ENCODE results near the gene ZNF835. TPM values are rescaled to one million over a fixed set of nuclear protein-coding genes. Genes with fewer than 3 reads are reported as not detected.
A peak's percentile ranks its signal among the peaks of the same experiment; 100 is the strongest.

The ZNF835 gene
- total RNA-seq, 6 experiments from 2014 or later = 0.15 to 1.3 (median 0.53) TPM

GRCh38 chr19:56617531-56617930 is 54.0 kb downstream of the ZNF835 start:
- TF ChIP-seq CTCF (IDR thresholded peaks at IDR 0.05) (no peak), POLR2A (IDR thresholded peaks at IDR 0.05) (no peak)
- no peaks in the 10 kb centered on the region for H3K27me3 ChIP-seq
- DNase-seq (no peak), ATAC-seq (no peak)
- no peaks in the 10 kb centered on the region for H3K4me1 ChIP-seq
- intact Hi-C loops (cut with DNase I) = no loop called here
- no peak overlapping the region for H3K4me3 ChIP-seq
- H3K9me3 ChIP-seq = peaks cover 0 to 5% (median 0%) of the 10 kb centered on the region in 4 donors
- 93% methylated on average over 6 of the region's 8 CpGs for WGBS (ENCODE audit: insufficient coverage, low coverage, low lambda C conversion rate, missing lambda C conversion rate)
- H3K36me3 ChIP-seq = peaks cover 0 to 8% (median 0%) of the 10 kb centered on the region in 4 donors
- no peak overlapping the region for H3K27ac ChIP-seq

GRCh38 chr19:56613639-56614038 is 57.9 kb downstream of the ZNF835 start:
- Histone ChIP-seq H3K4me3 (no peak overlapping the region), H3K4me1 (no peaks in the 10 kb centered on the region), H3K27me3 (no peaks in the 10 kb centered on the region), H3K9me3 (peaks cover 0 to 6% (median 0%) of the 10 kb centered on the region in 4 donors), H3K27ac (no peak overlapping the region), H3K36me3 (peaks cover 0 to 2% (median 0%) of the 10 kb centered on the region in 4 donors)
- no peak for TF ChIP-seq CTCF (IDR thresholded peaks at IDR 0.05)
- no peak for TF ChIP-seq POLR2A (IDR thresholded peaks at IDR 0.05)
- WGBS (ENCODE audit: insufficient coverage, low coverage, low lambda C conversion rate, missing lambda C conversion rate) = 89% methylated on average over 5 of the region's 5 CpGs
- peak in 2 of 4 donors; percentile 41 to 48 for ATAC-seq
- intact Hi-C loops (cut with DNase I) = no loop called here
- DNase-seq = no peak

- Histone ChIP-seq H3K27me3 (no peaks in the 10 kb centered on the region), H3K27ac (no peak overlapping the region), H3K4me3 (no peak overlapping the region), H3K4me1 (no peaks in the 10 kb centered on the region), H3K36me3 (no peaks in the 10 kb centered on the region), H3K9me3 (peaks cover 0 to 11% (median 0%) of the 10 kb centered on the region in 4 donors)
- no peak for DNase-seq
- WGBS (ENCODE audit: insufficient coverage, low coverage, low lambda C conversion rate, missing lambda C conversion rate) = 100% methylated on average over 1 of the region's 2 CpGs
- intact Hi-C loops (cut with DNase I) = no loop called here
- no peak for ATAC-seq
- no peak for TF ChIP-seq CTCF (IDR thresholded peaks at IDR 0.05)
- no peak for TF ChIP-seq POLR2A (IDR thresholded peaks at IDR 0.05)
Measured at GRCh38 chr19:56612737-56613136, 58.8 kb downstream of the ZNF835 start.

Other genes starting within 250 kb of the ZNF835 start
- gene ZNF667, start 194.4 kb downstream of the ZNF835 start, total RNA-seq = 1 to 10 TPM in 1 of 6 experiments, under 1 TPM in 5; 0.56 to 2.0 (median 0.69) TPM
- gene ZNF471, start 163.9 kb downstream of the ZNF835 start, total RNA-seq = 1 to 10 TPM; 1.1 to 3.6 (median 2.2) TPM
- gene ZFP28, start 132.8 kb downstream of the ZNF835 start, total RNA-seq = 1 to 10 TPM in 1 of 6 experiments, under 1 TPM in 5; 0.53 to 2.6 (median 0.77) TPM
- 1 to 10 TPM; 1.2 to 5.7 (median 2.9) TPM for gene ZNF470, start 104.3 kb downstream of the ZNF835 start, total RNA-seq
- gene ZNF71, start 76.5 kb downstream of the ZNF835 start, total RNA-seq = 1 to 10 TPM in 4 of 6 experiments, under 1 TPM in 2; 0.90 to 2.8 (median 1.5) TPM
- not detected for gene SMIM17, start 28.6 kb downstream of the ZNF835 start, total RNA-seq
- gene PEG3, start 169.0 kb upstream of the ZNF835 start, total RNA-seq = 1 to 10 TPM; 3.0 to 9.5 (median 6.5) TPM
- 1 to 10 TPM in 1 of 6 experiments, under 1 TPM in 1, not detected in 4; 0.22 to 1.8 TPM for gene ZIM2, start 169.0 kb upstream of the ZNF835 start, total RNA-seq

Measured in right lobe of liver (tissue), 6 donors.